Measurements from ENCODE around the gene RFNG.

- TF ChIP-seq POLR2A (IDR thresholded peaks at IDR 0.05) (peak; percentile 28 to 84), CTCF (IDR thresholded peaks at IDR 0.05) (peak in 1 of 6 experiments; percentile 21)
Measured at GRCh38 chr17:82065638-82066303, 14.2 kb upstream of the RFNG start, which contains the start of gene DUS1L.

Data from adrenal gland (tissue), 5 donors.